HG03108 (cell line): Measurements from ENCODE around the gene CLDN2.
"Not testable (repeated sequence)": the region's sequence is repeated elsewhere in the genome, so short reads cannot be mapped to it uniquely, and the experiment has no call there.

ENCODE experiments used
- ATAC-seq: cut with Tn5 transposase; IDR thresholded peaks from one replicate; pipeline ENCODE4 v1.9.1; 2021; ENCODE audit warnings: moderate library complexity; ENCODE audit not compliant: unreplicated experiment

Gene CLDN2

GRCh38 chrX:106955004-106955772 lies 35.0 kb downstream of the CLDN2 start:
- no peak for ATAC-seq

DNA sequence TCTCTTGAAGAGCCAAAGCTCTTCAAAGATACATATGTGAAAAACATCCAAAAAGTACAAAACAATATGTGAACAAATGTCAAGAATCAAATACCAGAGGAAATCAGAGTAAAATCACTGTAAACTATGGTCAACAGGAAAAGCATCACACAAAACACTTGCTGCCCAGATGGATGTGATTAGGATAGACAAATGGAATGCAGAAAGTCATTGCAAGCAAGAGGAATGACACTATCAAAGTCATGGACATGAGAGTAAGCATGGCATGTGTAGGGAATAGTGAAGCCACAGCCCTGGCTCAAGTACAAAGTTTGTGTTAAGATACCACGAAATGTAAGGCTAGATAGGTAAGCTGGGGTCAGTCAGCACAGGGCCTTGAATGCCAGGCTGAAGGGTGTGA lies 37.7 kb downstream of the CLDN2 start:
- no peak for ATAC-seq

DNA sequence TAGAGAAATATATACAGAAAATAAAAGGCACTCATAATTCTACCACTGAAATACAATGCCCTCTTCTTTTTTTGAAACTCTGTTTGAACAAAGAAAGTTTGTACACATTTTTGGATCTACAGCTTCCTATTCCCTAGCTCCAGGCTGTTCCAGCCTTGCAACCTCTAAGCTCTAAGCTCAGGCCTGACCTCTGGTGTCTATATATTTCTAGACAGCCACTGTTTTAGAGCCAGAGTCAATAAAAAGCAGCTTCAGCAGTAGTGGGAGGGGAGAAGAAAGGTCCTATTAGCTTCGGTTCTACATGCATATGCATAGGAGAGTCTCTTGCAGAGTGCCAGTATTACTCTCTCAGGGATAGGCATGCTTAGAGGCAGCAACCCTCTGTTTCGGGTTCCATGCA lies 39.7 kb downstream of the CLDN2 start:
- no peak for ATAC-seq

DNA sequence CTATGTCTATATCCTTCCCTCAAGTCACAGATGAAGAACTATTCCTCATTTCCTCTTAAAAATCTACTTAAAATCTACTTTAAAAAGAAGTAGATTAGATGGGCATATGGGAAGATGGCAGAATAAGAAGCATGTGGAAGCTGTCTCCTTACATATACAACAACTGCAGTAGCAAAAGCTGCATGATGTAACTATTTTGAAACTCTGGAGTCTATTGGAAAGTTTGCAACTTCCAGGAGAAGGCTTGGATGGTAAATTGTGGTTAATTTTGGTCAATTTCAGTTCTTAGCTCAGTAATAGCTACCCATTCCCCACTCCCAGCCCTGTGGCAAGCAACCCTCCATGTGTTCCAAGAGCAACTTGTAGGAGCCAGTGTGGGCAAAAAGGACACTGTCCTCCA lies 42.9 kb downstream of the CLDN2 start:
- ATAC-seq = no peak

GRCh38 chrX:106964290-106964689 lies 44.1 kb downstream of the CLDN2 start:
- no peak for ATAC-seq

- not testable (repeated sequence) for ATAC-seq
Measured at GRCh38 chrX:106966547-106966946, 46.3 kb downstream of the CLDN2 start.

DNA sequence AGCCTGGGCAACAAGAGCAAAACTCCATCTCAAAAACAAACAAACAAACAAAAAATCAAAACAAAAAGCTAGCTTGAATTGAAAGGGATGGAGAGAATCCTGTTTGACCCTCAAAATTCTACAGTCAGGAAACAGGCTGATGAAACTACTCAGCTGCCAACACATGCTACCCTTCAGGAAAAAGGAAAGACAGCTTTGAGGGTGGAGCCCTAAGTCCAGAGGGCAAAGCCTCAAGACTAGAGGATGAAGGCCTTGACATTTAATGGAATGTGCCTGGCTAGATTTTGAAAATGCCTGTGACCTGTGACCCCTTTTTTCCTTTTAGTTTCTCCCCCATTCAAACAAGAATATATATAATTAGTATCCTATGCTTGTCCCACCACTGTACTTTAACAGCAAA lies 52.7 kb downstream of the CLDN2 start:
- ATAC-seq = no peak

- ATAC-seq = no peak
Measured at GRCh38 chrX:106973433-106974149, 53.4 kb downstream of the CLDN2 start.

GRCh38 chrX:106976416-106976815 lies 56.2 kb downstream of the CLDN2 start:
- no peak for ATAC-seq
